ENCODE results near the gene IGSF3. TPM values are rescaled to one million over a fixed set of nuclear protein-coding genes. Genes with fewer than 3 reads are reported as not detected.

The IGSF3 gene
- total and polyA plus RNA-seq, 2 of the 8 experiments (the other 6 are each of a cell fraction or from before 2014, with no cell fraction given), result 30.0 to 32.2 TPM

- Histone ChIP-seq H3K36me3 (ENCODE audit: control insufficient read depth in 2 of 4, insufficient read depth in 4 of 4, low read length in 3 of 4) (no peaks in the 10 kb centered on the region), H3K14ac (ENCODE audit: insufficient read length) (no peak overlapping the region), H2BK20ac (ENCODE audit: low read length) (no peak overlapping the region), H3K9ac (replicated peaks in 1 of 4; ENCODE audit: extremely low read depth in 1 of 4, low read depth in 3 of 4, low read length in 3 of 4) (no peak overlapping the region), H4K8ac (ENCODE audit: extremely low read depth, insufficient read depth, low read length) (no peak overlapping the region), H3K9me3 (ENCODE audit: insufficient read depth in 2 of 2, low read depth in 1 of 2, low read length in 1 of 2) (no peaks in the 10 kb centered on the region), H4K20me1 (replicated peaks in 1 of 2; ENCODE audit: control insufficient read depth in 1 of 2, insufficient read depth in 2 of 2, low read length in 2 of 2) (no peaks in the 10 kb centered on the region), H3K23me2 (ENCODE audit: low read depth, low read length) (no peaks in the 10 kb centered on the region), H3K4me3 (ENCODE audit: extremely low read depth in 1 of 4, insufficient read depth in 2 of 4, low read depth in 3 of 4, low read length in 4 of 4) (no peak overlapping the region), H4K91ac (replicated peaks; ENCODE audit: insufficient read length, low read length) (no peak overlapping the region), H3K79me2 (ENCODE audit: control insufficient read depth in 1 of 2, insufficient read depth in 2 of 2, low read length in 2 of 2) (no peaks in the 10 kb centered on the region), H3K18ac (ENCODE audit: extremely low read depth, low read length) (no peak overlapping the region), H3K27ac (ENCODE audit: low read depth, low read length) (no peak overlapping the region), H3K56ac (replicated peaks; ENCODE audit: insufficient read length, low read depth, low read length) (no peak overlapping the region), H2BK12ac (ENCODE audit: low read depth, low read length) (no peak overlapping the region), H2BK5ac (ENCODE audit: low read depth, low read length) (no peak overlapping the region), H2AFZ (ENCODE audit: low read length) (no peak overlapping the region), H3K79me1 (ENCODE audit: low read depth, low read length) (no peaks in the 10 kb centered on the region), H3K23ac (ENCODE audit: insufficient read length) (no peak overlapping the region), H2BK120ac (replicated peaks; ENCODE audit: low read depth, low read length) (no peak overlapping the region), H4K5ac (ENCODE audit: insufficient read length, low read depth, low read length) (no peak overlapping the region), H2AK5ac (ENCODE audit: low read depth, low read length) (no peak overlapping the region), H2BK15ac (ENCODE audit: low read length) (no peak overlapping the region), H3K27me3 (replicated peaks in 1 of 4; ENCODE audit: control insufficient read depth in 3 of 4, extremely low read depth in 1 of 4, insufficient read depth in 3 of 4, low read length in 3 of 4) (no peaks in the 10 kb centered on the region), H3K4me2 (ENCODE audit: insufficient read depth in 1 of 2, low read depth in 2 of 2, low read length in 2 of 2) (no peak overlapping the region), H3K4ac (replicated peaks; ENCODE audit: insufficient read length, low read depth, low read length) (no peak overlapping the region), H3K4me1 (replicated peaks in 1 of 4; ENCODE audit: control insufficient read depth in 3 of 4, insufficient read depth in 4 of 4, low read length in 3 of 4) (no peaks in the 10 kb centered on the region)
- no peak for DNase-seq (ENCODE audit: low read depth in 1 of 2, low spot score in 2 of 2)
- no peak for FAIRE-seq
- CTCF ChIA-PET (ENCODE audit: partially characterized antibody), result interaction anchor here (0.6 to 1.2 kb wide), 4 partner anchors 8 to 391 kb away, joined by 3 read pairs; no protein-coding TSS in a partner anchor
- POLR2A ChIA-PET (ENCODE audit: partially characterized antibody), result no interaction called here
- 90% methylated on average over 2 of the region's 2 CpGs; no CpG with 5 or more reads in 1 of the 2 experiments for WGBS, 2 experiments (ENCODE audit: extremely low coverage in 1 of 2, insufficient coverage in 1 of 2, insufficient read length in 1 of 2, insufficient replicate concordance in 2 of 2, low coverage in 1 of 2, low lambda C conversion rate in 2 of 2, missing lambda C conversion rate in 1 of 2)
- TF ChIP-seq FOSL1 (IDR thresholded peaks at IDR 0.05; ENCODE audit: insufficient read depth, low read depth, low read length) (no peak), SIRT6 (IDR thresholded peaks at IDR 0.05; ENCODE audit: low read length) (no peak), PHF8 (conservative IDR thresholded peaks at IDR 0.05; ENCODE audit: low read depth, low read length) (no peak), EGR1 (IDR thresholded peaks at IDR 0.05; ENCODE audit: borderline replicate concordance, low read depth, low read length) (no peak), KDM4A (IDR thresholded peaks at IDR 0.05; ENCODE audit: low read depth, low read length, severe bottlenecking) (no peak), RXRA (IDR thresholded peaks at IDR 0.05; ENCODE audit: insufficient read depth, low read depth, low read length) (no peak), NANOG (IDR thresholded peaks at IDR 0.05; ENCODE audit: insufficient read depth, low read depth, low read length, poor library complexity, severe bottlenecking) (no peak)
Measured at GRCh38 chr1:116674751-116675150, 7.2 kb upstream of the IGSF3 start.

Data from H1 (cell line).